Measurements from ENCODE around the gene NBL1.

NBL1 gene

GRCh38 chr1:19646377-19647319 lies 2.5 kb downstream of the NBL1 start:
- DNase-seq: no peak

DNA sequence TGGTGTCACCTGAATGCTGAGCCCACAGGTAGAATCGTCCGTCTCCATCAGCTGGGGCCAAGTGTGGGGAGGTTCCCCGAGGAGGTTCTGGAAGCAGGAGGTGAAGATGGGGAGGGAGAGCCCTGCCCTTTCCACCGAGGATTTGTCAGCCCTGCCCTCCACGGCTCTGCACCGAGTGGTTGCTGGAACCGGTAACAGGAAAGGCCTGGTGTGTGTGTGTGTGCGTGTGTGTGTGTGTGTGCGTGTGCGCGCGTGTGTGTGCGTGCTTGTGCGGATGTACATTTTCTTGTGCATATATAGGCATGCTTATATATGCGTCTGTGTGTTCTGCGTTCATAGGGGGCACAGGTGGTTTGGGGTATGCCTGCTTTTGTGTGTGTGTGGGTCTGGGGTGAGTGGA lies 3.5 kb downstream of the NBL1 start:
- DNase-seq: no peak

- DNase-seq: no peak
These were observed 4.1 kb downstream of the NBL1 start for GRCh38 chr1:19648239-19648638.

DNA sequence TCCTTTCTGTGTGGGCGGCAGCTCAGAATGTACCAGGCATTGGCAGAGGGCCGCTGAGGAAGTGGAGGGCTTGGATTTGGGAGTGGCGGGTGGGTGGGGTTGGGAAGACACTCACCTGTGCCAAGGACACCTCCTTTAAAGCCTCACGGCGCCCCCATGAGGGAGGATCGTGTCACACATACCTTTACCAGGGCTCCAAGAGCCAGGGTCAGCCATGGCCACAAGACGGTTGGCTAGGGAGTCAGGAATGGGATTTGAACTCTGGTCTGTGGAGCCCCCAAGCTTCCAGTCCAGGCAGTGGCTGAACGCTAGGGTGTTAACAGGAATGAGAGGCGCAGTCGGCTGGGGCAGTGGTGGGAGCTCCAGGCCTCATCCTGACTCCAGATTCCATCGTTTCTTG lies 4.6 kb downstream of the NBL1 start:
- DNase-seq: no peak

GRCh38 chr1:19650416-19651140 lies 6.5 kb downstream of the NBL1 start:
- DNase-seq: no peak

DNA sequence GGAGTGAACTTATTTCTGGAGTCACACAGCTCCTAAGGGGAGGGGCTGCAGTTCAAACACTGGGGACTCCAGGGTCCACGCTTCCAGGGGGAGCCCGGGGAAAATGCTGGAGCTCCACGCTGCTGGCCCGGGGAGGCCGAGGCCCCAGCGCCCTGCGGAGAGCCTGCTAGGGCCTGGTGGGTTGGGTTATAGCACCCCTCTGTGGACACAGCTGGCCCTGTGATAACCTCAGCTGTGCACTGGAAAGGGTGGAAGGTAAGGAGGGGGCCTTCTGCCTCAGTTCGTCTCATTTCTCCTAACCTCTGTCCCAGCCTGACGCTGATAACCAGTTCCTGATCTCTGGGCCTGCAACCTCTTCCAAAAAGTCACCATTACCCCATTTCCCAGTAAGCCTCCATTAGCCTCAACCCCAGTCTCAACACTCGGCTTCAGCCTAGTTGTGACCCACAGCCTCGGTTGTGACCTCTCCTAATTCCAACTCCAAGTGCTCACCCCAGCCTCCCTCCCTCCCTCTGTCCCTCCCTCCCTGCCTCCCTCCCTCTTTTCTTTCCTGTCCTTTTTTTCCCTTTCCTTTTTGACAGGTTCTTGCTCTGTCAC lies 7.1 kb downstream of the NBL1 start:
- DNase-seq: no peak

GRCh38 chr1:19654386-19654785 lies 10.3 kb downstream of the NBL1 start:
- no peak for DNase-seq

DNA sequence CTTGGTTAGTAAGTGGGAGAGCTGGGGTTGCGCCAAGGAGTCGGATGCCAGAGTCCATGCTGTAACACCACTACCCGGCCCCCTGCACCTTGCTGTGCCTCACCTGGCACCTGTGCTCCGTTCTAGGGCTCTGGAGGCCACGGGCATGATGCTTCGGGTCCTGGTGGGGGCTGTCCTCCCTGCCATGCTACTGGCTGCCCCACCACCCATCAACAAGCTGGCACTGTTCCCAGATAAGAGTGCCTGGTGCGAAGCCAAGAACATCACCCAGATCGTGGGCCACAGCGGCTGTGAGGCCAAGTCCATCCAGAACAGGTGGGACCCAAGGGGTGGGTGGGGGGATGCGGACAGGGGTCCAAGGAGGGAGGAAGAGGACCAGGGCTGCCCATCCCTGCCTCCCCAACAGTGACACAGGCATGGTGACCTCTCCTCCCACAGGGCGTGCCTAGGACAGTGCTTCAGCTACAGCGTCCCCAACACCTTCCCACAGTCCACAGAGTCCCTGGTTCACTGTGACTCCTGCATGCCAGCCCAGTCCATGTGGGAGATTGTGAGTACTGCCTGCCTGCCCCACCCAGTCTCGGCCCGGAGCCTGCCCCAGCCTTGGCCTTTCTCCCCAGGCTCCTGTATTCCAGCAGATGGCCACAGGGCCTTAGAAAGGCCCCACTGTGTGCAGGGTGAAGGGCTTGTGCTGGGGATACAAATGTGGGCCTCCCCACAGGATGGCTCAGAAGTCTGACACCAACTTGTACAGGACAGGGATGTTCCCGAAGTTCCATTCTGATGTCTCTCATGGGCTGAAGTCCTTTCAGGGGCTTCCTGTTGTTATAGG lies 11.0 kb downstream of the NBL1 start:
- no peak for DNase-seq

GRCh38 chr1:19655718-19656080 lies 11.6 kb downstream of the NBL1 start:
- no peak for DNase-seq

DNA sequence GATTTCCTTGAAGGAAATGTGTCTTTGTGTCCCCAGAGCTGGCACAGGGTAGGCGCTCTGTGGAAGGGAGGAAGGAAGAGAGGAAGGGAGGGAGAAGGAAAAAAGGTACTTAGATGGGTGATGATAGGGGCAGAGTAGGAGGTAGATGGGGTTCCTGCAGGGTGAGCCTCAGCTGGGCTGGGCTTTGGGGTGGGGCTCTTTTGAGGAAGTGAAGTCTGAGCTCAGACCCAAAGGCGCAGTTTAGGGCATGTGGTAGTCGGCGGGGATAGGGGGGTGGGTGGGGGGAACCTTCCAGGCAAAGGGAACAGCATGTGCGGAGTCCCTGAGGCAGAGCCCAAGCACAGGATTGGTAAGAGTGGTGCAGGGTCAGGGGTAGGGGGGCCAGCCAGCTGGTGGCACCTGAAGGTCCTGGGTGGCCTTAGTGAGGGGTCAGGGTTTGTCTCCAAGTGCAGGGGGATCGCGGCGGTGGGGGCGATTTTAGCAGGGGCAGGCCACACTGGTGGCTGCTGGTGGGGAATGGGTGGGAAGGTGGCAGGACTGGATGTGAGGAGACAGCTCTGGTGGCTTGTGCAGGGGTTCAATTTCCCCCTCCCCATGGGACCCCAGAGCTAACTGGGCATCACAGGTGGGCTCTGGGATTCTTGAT lies 12.1 kb downstream of the NBL1 start:
- no peak for DNase-seq

GRCh38 chr1:19656780-19657466 lies 12.8 kb downstream of the NBL1 start:
- no peak for DNase-seq

- DNase-seq: no peak
These were observed 13.4 kb downstream of the NBL1 start for GRCh38 chr1:19657511-19657910.

DNA sequence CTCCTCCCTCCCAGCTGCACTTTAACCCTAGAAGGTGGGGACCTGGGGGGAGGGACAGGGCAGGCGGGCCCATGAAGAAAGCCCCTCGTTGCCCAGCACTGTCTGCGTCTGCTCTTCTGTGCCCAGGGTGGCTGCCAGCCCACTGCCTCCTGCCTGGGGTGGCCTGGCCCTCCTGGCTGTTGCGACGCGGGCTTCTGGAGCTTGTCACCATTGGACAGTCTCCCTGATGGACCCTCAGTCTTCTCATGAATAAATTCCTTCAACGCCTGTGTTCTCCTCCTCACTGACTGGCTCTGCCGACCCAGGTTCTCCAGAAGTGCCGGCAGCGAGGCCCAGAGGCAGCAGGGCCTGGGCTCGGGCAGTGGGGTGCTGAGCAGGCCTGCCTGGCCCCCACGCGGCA lies 14.1 kb downstream of the NBL1 start:
- DNase-seq: no peak

DNA sequence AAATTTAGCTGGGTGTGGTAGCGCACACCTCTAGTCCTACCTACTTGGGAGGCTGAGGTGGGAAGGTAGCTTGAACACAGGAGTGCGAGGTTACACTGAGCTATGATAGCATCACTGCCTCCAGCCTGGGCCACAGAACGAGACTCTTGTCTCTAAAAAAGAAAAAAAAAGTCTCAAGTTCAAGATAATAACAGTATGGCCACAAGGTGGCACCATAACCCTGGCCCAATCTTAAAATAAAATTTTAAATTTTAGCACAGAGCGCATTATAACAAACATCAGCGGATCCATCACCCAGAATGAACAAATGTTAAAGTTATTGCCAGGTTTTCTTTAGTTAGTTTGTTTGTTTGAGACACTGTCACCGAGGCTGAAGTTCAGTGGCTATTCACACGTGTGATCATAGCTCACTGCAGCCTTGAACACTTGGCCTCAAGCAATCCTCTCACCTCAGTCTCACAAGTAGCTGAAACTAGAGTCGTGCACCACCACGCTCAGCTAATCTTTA lies 17.7 kb downstream of the NBL1 start:
- DNase-seq: no peak

DNA sequence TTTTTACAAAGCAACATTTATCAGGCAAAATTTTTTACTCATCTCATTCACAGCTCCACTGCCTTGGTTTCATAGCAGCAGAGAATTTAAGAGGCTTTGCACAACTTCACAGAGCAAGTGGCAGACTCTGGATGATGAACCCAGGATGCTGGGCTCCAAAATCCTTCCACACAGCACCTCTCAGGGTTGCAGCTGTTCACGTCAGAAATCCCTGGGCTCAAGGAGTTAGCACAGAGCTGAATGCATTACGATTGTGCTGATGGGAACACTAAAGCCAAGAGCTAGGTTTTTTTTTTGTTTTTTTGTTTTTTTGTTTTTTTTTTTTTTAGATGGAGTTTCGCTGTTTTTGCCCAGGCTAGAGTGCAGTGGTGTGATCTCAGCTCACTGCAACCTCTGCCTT lies 18.2 kb downstream of the NBL1 start:
- no peak for DNase-seq

- DNase-seq: no peak
These were observed 20.5 kb downstream of the NBL1 start, which contains the start of gene HTR6 for GRCh38 chr1:19664453-19665185. TSS of gene HTR6 (plus strand) at chr1:19664875. CDS start at chr1:19665754, 879 bp downstream.

DNA sequence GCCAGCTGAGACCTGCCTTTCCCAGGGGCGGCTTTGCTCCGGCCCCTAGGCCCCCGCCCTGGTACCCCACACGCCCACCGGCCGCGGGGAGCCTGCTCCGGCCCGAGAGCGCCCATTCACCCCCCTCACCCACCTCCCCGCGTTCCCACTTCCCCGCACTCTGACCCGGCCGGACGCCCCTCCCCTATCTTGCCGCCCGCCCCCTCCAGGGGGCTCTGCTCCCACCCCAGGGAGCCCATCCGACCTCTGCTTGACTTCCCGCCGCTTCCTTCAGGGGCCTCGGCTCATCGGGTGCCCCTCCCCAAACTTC lies 21.0 kb downstream of the NBL1 start:
- no peak for DNase-seq

- no peak for DNase-seq
These were observed 21.7 kb downstream of the NBL1 start for GRCh38 chr1:19665496-19666465.

GRCh38 chr1:19668888-19669287 lies 24.8 kb downstream of the NBL1 start:
- no peak for DNase-seq

GRCh38 chr1:19670787-19671186 lies 26.7 kb downstream of the NBL1 start:
- no peak for DNase-seq
